Duodenal mucosa (tissue), 2 donors: ENCODE data around the gene RNF113B.

Experiments used
- H3K27ac ChIP-seq: one replicate; pipeline ENCODE4 v1.7.0; 2013; ENCODE audit warnings: low read depth, low read length
- H3K27me3 ChIP-seq, 2 donors: one replicate each; pipeline ENCODE4 v1.7.0; 2013; ENCODE audit warnings: low read length in 2 of 2, control low read depth in 1 of 2; ENCODE audit not compliant: insufficient read depth in 2 of 2, control insufficient read depth in 1 of 2
- H3K36me3 ChIP-seq, 2 donors: one replicate each; pipeline ENCODE4 v1.7.0; 2013; ENCODE audit warnings: low read length in 2 of 2, control low read depth in 1 of 2; ENCODE audit not compliant: insufficient read depth in 2 of 2, control insufficient read depth in 1 of 2
- H3K4me1 ChIP-seq, 2 donors: one replicate each; pipeline ENCODE4 v1.7.0; 2013; ENCODE audit warnings: low read length in 2 of 2, control low read depth in 1 of 2; ENCODE audit not compliant: insufficient read depth in 2 of 2, control insufficient read depth in 1 of 2
- H3K4me3 ChIP-seq, 2 donors: one replicate each; pipeline ENCODE4 v1.7.0; 2013; ENCODE audit warnings: low read length in 2 of 2, low read depth in 1 of 2
- H3K9ac ChIP-seq, 2 donors: one replicate each; pipeline ENCODE4 v1.7.0; 2013; ENCODE audit warnings: low read length in 2 of 2, low read depth in 1 of 2
- H3K9me3 ChIP-seq, 2 donors: one replicate each; pipeline ENCODE4 v1.7.0; 2013; ENCODE audit warnings: low read length in 2 of 2, control low read depth in 1 of 2; ENCODE audit not compliant: control insufficient read depth in 1 of 2

Gene RNF113B

GRCh38 chr13:98206946-98207345, 29.9 kb upstream of the RNF113B start:
- H3K27me3 ChIP-seq: no peaks in the 10 kb centered on the region
- no peak overlapping the region for H3K4me3 ChIP-seq
- peaks cover 1 to 12% of the 10 kb centered on the region in 2 donors for H3K4me1 ChIP-seq
- H3K27ac ChIP-seq: no peak overlapping the region
- peaks cover 0 to 8% of the 10 kb centered on the region in 2 donors for H3K9me3 ChIP-seq
- no peaks in the 10 kb centered on the region for H3K36me3 ChIP-seq
- no peak overlapping the region for H3K9ac ChIP-seq

GRCh38 chr13:98204546-98204945, 27.5 kb upstream of the RNF113B start:
- Histone ChIP-seq H3K27ac (no peak overlapping the region), H3K4me1 (peaks cover 3 to 14% of the 10 kb centered on the region in 2 donors)

GRCh38 chr13:98203646-98204326, 26.7 kb upstream of the RNF113B start:
- Histone ChIP-seq H3K9me3 (peaks cover 0 to 8% of the 10 kb centered on the region in 2 donors), H3K4me1 (peaks cover 3 to 18% of the 10 kb centered on the region in 2 donors), H3K27me3 (no peaks in the 10 kb centered on the region), H3K27ac (no peak overlapping the region), H3K4me3 (no peak overlapping the region), H3K36me3 (no peaks in the 10 kb centered on the region), H3K9ac (no peak overlapping the region)

More at GRCh38 chr13:98204546-98204945, 27.5 kb upstream of the RNF113B start:
- H3K27me3 ChIP-seq: no peaks in the 10 kb centered on the region
- no peak overlapping the region for H3K9ac ChIP-seq
- no peak overlapping the region for H3K4me3 ChIP-seq
- H3K36me3 ChIP-seq: no peaks in the 10 kb centered on the region
- H3K9me3 ChIP-seq: peaks cover 0 to 8% of the 10 kb centered on the region in 2 donors

GRCh38 chr13:98201984-98202383, 24.9 kb upstream of the RNF113B start:
- Histone ChIP-seq H3K27ac (no peak overlapping the region), H3K9ac (no peak overlapping the region), H3K4me1 (peaks cover 3 to 12% of the 10 kb centered on the region in 2 donors)

GRCh38 chr13:98201189-98201588, 24.1 kb upstream of the RNF113B start:
- H3K4me3 ChIP-seq: no peak overlapping the region
- no peak overlapping the region for H3K27ac ChIP-seq
- H3K36me3 ChIP-seq: no peaks in the 10 kb centered on the region
- no peaks in the 10 kb centered on the region for H3K27me3 ChIP-seq
- H3K9ac ChIP-seq: no peak overlapping the region
- H3K4me1 ChIP-seq: peaks cover 3 to 11% of the 10 kb centered on the region in 2 donors
- peaks cover 0 to 6% of the 10 kb centered on the region in 2 donors for H3K9me3 ChIP-seq

More at GRCh38 chr13:98201984-98202383, 24.9 kb upstream of the RNF113B start:
- Histone ChIP-seq H3K9me3 (peaks cover 0 to 8% of the 10 kb centered on the region in 2 donors), H3K36me3 (no peaks in the 10 kb centered on the region), H3K27me3 (no peaks in the 10 kb centered on the region), H3K4me3 (no peak overlapping the region)

- no peak overlapping the region for H3K4me3 ChIP-seq
- H3K9ac ChIP-seq: no peak overlapping the region
- no peak overlapping the region for H3K27ac ChIP-seq
- no peaks in the 10 kb centered on the region for H3K27me3 ChIP-seq
- peaks cover 3 to 11% of the 10 kb centered on the region in 2 donors for H3K4me1 ChIP-seq
- H3K9me3 ChIP-seq: peaks cover 0 to 3% of the 10 kb centered on the region in 2 donors
- H3K36me3 ChIP-seq: no peaks in the 10 kb centered on the region
Measured at GRCh38 chr13:98200211-98200878, 23.3 kb upstream of the RNF113B start.

GRCh38 chr13:98199480-98199879, 22.4 kb upstream of the RNF113B start:
- Histone ChIP-seq H3K9me3 (no peaks in the 10 kb centered on the region), H3K27ac (no peak overlapping the region), H3K4me1 (peaks cover 3 to 11% of the 10 kb centered on the region in 2 donors), H3K4me3 (no peak overlapping the region), H3K9ac (no peak overlapping the region), H3K27me3 (no peaks in the 10 kb centered on the region), H3K36me3 (no peaks in the 10 kb centered on the region)

- H3K27ac ChIP-seq: no peak overlapping the region
- H3K9me3 ChIP-seq: no peaks in the 10 kb centered on the region
- no peak overlapping the region for H3K9ac ChIP-seq
- H3K4me3 ChIP-seq: no peak overlapping the region
- no peaks in the 10 kb centered on the region for H3K36me3 ChIP-seq
- no peaks in the 10 kb centered on the region for H3K27me3 ChIP-seq
- peaks cover 3 to 11% of the 10 kb centered on the region in 2 donors for H3K4me1 ChIP-seq
Measured at GRCh38 chr13:98198683-98199082, 21.6 kb upstream of the RNF113B start.

GRCh38 chr13:98195054-98195791, 18.2 kb upstream of the RNF113B start:
- H3K4me1 ChIP-seq: peaks cover 0 to 3% of the 10 kb centered on the region in 2 donors

GRCh38 chr13:98192008-98192407, 14.9 kb upstream of the RNF113B start:
- H3K4me1 ChIP-seq: no peaks in the 10 kb centered on the region

More at GRCh38 chr13:98195054-98195791, 18.2 kb upstream of the RNF113B start:
- Histone ChIP-seq H3K4me3 (no peak overlapping the region), H3K36me3 (no peaks in the 10 kb centered on the region), H3K9ac (no peak overlapping the region), H3K9me3 (no peaks in the 10 kb centered on the region), H3K27ac (no peak overlapping the region), H3K27me3 (no peaks in the 10 kb centered on the region)

More at GRCh38 chr13:98192008-98192407, 14.9 kb upstream of the RNF113B start:
- Histone ChIP-seq H3K9ac (no peak overlapping the region), H3K36me3 (no peaks in the 10 kb centered on the region), H3K9me3 (no peaks in the 10 kb centered on the region), H3K27ac (no peak overlapping the region), H3K27me3 (no peaks in the 10 kb centered on the region), H3K4me3 (no peak overlapping the region)
